Neutrophil (primary cell): ENCODE data around the gene RASSF1.
A peak's percentile ranks its signal among the peaks of the same experiment; 100 is the strongest.

Source experiments
- H3K27ac ChIP-seq: fragments of 200-600 bp; sonication (generic); 2 replicates; pipeline ENCODE4 v1.5.1; 2016; ENCODE audit warnings: mild to moderate bottlenecking, moderate library complexity
- H3K27me3 ChIP-seq: fragments of 200-600 bp; sonication (generic); 2 replicates; pipeline ENCODE4 v1.6.0; 2016; ENCODE audit warnings: mild to moderate bottlenecking
- H3K36me3 ChIP-seq: fragments of 200-600 bp; sonication (generic); 2 replicates; pipeline ENCODE4 v1.5.1; 2017
- H3K4me1 ChIP-seq, 2 experiments: fragments of 200-600 bp in 1 of 2; sonication (generic) in 1 of 2; 1 replicate in 1 of 2; 2 replicates in 1 of 2; pipeline versions ENCODE4 v1.5.1 to v1.6.1; 2013 to 2016; ENCODE audit warnings: low read depth in 1 of 2, low read length in 1 of 2, mild to moderate bottlenecking in 1 of 2, moderate library complexity in 1 of 2; ENCODE audit not compliant: control insufficient read depth in 1 of 2, insufficient read depth in 1 of 2
- H3K4me3 ChIP-seq, 2 experiments: fragments of 200-600 bp in 1 of 2; sonication (generic) in 1 of 2; 1 replicate in 1 of 2; 2 replicates in 1 of 2; pipeline ENCODE4 v1.5.1; 2013 to 2016; ENCODE audit warnings: low read depth in 1 of 2, low read length in 1 of 2, mild to moderate bottlenecking in 1 of 2, moderate library complexity in 1 of 2
- H3K9me3 ChIP-seq: fragments of 200-600 bp; sonication (generic); 2 replicates; pipeline ENCODE4 v1.5.1; 2016
- TF ChIP-seq, protein P1 (sequence below): fragments of 200-600 bp; sonication (generic); IDR thresholded peaks from 2 replicates; pipeline ENCODE4 v1.5.1; 2016; ENCODE audit warnings: antibody characterized with exemption

The RASSF1 gene

DNA sequence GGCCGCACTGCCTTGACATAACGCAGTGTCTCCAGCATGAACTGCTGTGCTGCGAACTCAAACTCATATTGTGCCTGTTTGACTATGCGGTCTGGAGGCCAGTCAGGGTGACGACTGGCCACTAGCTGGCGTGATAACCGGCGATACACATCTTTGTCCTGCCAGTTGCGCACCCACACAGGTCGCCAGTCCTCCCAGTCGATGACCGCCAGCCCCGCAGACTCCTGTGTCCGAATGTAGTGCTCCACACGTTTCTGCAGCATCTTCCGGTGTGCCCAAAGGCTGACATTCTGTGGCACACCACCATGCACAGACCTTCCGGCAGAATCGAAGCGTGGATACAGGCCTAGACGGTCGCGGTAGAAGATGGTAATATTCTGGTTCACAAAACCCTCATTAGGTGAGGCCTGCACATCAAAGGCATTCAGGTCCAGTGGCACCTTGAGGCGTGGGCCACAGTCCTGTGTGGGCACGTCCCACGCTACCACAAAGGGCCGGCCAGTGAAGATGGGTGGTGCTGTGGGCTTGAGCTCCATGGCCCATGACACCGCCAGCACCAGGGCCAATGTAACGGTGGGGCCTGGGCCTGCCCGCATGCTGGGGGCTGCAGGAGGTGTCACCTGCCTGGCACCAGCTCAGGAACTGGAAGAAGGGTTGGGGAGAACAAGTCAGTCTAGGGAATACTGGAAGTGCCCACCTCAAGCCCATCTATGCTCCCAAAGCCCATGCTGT is 20.6 kb downstream of the RASSF1 start:
- Histone ChIP-seq H3K27ac (peak overlapping the region; percentile 95), H3K9me3 (no peaks in the 10 kb centered on the region), H3K4me3 (peak overlapping the region; percentile 72 to 77), H3K27me3 (no peaks in the 10 kb centered on the region), H3K36me3 (peaks cover 5% of the 10 kb centered on the region), H3K4me1 (peaks cover 68 to 82% of the 10 kb centered on the region in 2 experiments)
- TF ChIP-seq, protein P1, sequence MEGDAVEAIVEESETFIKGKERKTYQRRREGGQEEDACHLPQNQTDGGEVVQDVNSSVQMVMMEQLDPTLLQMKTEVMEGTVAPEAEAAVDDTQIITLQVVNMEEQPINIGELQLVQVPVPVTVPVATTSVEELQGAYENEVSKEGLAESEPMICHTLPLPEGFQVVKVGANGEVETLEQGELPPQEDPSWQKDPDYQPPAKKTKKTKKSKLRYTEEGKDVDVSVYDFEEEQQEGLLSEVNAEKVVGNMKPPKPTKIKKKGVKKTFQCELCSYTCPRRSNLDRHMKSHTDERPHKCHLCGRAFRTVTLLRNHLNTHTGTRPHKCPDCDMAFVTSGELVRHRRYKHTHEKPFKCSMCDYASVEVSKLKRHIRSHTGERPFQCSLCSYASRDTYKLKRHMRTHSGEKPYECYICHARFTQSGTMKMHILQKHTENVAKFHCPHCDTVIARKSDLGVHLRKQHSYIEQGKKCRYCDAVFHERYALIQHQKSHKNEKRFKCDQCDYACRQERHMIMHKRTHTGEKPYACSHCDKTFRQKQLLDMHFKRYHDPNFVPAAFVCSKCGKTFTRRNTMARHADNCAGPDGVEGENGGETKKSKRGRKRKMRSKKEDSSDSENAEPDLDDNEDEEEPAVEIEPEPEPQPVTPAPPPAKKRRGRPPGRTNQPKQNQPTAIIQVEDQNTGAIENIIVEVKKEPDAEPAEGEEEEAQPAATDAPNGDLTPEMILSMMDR: no peak

DNA sequence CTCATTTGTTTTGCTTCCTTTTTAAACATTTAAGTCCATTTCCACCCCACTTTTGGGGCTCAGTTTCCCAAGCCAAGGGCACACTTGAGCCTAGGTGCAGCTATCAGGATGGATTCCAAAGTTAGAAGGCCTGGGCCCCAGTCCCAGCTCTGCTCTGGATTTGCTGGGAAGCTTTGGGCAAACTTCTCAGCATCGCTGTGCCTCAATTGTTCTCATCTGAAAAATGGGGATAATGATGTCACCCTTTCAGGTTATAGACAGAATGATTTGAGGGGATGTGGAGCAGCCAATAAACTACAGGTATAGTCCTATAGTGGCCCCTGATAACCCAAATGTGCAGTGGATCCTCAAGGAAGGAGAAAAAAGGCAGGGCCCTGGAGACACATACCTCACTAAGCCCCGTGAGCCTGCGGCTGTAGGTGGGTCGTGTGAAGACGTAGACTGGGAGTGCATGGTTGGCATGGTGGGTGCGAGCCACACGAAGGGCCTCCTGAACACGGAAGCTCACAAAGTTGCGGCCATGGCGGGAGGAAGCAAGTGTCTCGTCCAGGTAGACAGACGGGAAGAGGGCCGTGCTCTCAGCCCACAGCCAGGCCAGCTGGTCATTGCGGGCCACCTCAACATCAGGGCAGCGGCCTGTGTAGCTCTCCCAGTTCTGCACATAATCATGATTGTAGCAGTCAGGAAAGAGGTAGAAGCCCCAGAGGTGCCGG is 21.3 kb downstream of the RASSF1 start:
- H3K27ac ChIP-seq: peak overlapping the region; percentile 86
- H3K4me1 ChIP-seq: peaks cover 60 to 75% of the 10 kb centered on the region in 2 experiments
- peak overlapping the region; percentile 23 to 77 for H3K4me3 ChIP-seq
- TF ChIP-seq, protein P1: no peak
- no peaks in the 10 kb centered on the region for H3K9me3 ChIP-seq
- no peaks in the 10 kb centered on the region for H3K27me3 ChIP-seq
- H3K36me3 ChIP-seq: peaks cover 5% of the 10 kb centered on the region

DNA sequence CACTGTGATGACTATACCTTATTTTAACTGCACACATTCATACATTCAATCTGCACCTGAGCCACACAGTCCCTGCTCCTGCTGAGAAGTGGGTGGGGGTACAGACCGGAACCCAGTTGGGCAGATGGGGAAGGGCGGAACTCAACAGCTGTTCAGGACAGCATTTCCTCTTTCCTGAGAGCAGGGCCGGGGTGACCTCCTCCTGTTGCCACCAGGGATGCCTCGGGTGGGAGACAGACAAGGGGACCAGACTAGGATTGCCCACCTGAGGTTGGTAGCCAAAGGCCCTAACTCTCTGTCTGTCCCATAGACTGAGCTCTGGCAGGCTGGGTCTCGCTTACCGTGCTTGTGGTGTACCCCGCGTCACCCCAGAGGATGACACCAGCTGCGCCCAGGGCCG is 22.0 kb downstream of the RASSF1 start:
- peak overlapping the region; percentile 86 for H3K27ac ChIP-seq
- H3K4me3 ChIP-seq: peak overlapping the region; percentile 23 to 77
- TF ChIP-seq, protein P1: peak; percentile 20
- peaks cover 5% of the 10 kb centered on the region for H3K36me3 ChIP-seq
- no peaks in the 10 kb centered on the region for H3K27me3 ChIP-seq
- peaks cover 53 to 67% of the 10 kb centered on the region in 2 experiments for H3K4me1 ChIP-seq
- no peaks in the 10 kb centered on the region for H3K9me3 ChIP-seq

DNA sequence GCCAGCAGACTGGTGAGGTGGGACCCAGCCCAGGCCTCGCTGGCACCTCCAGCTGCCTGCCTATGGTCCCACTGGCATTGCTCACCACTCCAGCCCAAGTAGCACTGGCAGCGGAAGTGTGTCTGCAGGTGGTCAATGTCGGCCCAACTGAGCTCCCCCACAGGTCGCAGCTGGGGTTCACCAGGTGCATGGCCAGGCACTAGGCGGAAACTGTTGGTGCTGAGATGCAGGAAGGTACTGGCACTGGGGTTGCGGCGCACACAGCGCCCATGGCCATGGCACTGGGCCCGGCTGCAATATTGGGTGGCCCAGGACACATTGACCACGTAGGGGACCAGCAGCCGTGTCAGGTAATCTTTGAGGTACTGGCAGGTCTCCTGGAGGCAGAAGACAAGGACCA is 22.5 kb downstream of the RASSF1 start:
- Histone ChIP-seq H3K27ac (peak overlapping the region; percentile 86), H3K4me1 (peaks cover 49 to 63% of the 10 kb centered on the region in 2 experiments), H3K4me3 (peak overlapping the region; percentile 23 to 77), H3K27me3 (no peaks in the 10 kb centered on the region), H3K36me3 (peaks cover 5% of the 10 kb centered on the region), H3K9me3 (no peaks in the 10 kb centered on the region)
- TF ChIP-seq, protein P1: no peak

DNA sequence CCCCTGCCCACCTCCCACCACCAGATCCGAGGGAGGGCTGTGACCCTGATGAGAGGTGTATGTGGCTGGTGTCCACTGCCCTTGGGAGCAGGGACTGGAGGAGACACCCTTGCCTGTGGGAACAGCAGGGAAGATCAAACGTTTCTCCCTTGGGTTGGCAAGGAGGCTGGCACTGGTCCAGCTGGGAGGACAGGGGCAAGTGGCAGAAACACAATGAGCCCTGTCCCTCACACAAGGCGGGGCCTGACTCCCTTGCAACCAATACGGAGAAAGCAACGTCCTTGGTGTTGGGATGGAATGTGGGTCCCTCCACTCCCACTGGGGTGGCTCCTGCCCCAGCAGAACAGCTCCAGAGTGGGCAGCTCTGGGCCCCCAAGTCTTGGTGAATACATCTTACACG is 23.3 kb downstream of the RASSF1 start:
- Histone ChIP-seq H3K4me3 (no peak overlapping the region), H3K4me1 (peaks cover 40 to 54% of the 10 kb centered on the region in 2 experiments), H3K36me3 (peaks cover 5% of the 10 kb centered on the region), H3K27ac (no peak overlapping the region), H3K27me3 (no peaks in the 10 kb centered on the region), H3K9me3 (no peaks in the 10 kb centered on the region)
- TF ChIP-seq, protein P1: no peak
